Subcutaneous adipose tissue (tissue), 4 donors: ENCODE results near the gene PLAGL2. TPM values are rescaled to one million over a fixed set of nuclear protein-coding genes. Genes with fewer than 3 reads are reported as not detected.

Source experiments
- CTCF ChIP-seq: fragments of 450-650 bp; IDR thresholded peaks from one replicate; pipeline ENCODE4 v1.5.1; 2016; ENCODE audit warnings: low read depth, mild to moderate bottlenecking, control low read depth, antibody characterized with exemption, moderate library complexity
- total RNA-seq, 4 donors: library from RNA; depleted of rRNA; stranded (reverse); fragments of >200 nt; gene quantifications; one replicate each; pipeline ENCODE4 v1.1.0, GENCODE V29; 2016

Gene PLAGL2
- total RNA-seq, 4 donors from 2014 or later = 2.4 to 4.1 (median 3.2) TPM

DNA sequence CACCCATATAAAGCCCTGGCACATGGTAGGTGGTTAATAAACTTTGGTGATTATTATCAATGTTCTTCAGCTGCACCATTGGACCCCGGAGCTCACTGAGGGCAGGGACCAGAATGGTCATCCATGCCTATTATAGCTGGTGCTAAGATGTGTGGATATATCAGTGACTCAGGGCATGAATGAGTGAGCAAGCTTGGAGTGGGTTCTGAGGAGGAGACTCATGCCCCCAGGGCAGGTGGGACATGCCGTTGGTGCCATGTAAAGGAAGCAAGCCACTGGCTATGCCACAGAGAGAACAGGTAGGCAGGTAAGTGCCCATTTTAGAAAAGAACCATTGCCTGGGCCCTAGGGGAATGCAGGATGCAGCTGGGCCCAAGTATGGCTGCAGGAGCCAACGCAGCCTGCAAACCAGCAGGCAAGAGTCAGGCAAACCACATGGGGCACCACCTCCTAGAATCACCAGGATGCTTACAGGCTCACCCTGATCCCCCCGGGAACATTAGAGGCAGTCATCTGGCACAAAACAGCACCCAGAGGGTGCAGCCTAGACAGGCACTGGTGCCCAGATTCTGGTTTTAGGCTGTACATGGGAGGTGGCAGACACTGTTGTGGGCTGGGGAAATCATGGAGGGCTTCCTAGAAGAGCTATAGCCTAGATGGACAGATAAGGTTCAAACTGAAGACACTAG, 23.5 kb downstream of the PLAGL2 start:
- no peak for TF ChIP-seq CTCF

DNA sequence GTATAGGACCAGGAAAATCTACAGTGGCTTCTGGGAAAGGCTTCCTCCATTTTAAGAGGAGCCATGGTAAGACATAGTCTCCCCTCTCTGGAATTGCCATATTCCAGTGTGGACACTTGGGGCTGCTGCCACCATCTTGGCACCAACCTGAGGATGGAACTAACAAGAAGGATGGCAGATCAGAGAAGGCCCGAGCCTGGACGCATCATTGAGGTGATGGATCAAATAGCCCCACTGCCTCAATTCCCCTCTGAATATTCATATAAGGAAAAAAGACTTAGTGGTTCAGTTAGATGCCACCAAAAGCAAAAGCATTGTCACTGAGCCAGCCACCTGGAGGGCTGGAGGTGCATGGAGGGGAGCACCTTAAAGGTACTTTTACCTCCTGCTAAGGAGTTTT, 25.9 kb downstream of the PLAGL2 start:
- TF ChIP-seq CTCF = no peak

DNA sequence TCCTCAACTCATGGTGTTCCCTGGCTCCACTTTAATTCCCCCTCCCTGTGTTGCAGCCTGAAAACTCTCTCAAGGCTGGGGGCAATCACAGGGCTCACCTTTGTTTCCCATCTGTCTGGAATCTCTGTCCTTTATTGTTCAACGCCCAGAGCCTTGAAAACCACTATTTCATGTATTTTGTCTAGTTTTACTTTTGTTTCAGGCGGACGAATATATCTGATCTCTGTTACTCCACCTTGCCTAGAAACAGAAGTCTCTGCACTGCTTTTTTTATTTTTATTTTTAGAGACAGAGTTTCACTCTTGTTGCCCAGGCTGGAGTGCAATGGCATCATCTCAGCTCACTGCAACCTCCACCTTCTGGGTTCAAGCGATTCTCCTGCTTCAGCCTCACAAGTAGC, 27.6 kb downstream of the PLAGL2 start:
- TF ChIP-seq CTCF = no peak

DNA sequence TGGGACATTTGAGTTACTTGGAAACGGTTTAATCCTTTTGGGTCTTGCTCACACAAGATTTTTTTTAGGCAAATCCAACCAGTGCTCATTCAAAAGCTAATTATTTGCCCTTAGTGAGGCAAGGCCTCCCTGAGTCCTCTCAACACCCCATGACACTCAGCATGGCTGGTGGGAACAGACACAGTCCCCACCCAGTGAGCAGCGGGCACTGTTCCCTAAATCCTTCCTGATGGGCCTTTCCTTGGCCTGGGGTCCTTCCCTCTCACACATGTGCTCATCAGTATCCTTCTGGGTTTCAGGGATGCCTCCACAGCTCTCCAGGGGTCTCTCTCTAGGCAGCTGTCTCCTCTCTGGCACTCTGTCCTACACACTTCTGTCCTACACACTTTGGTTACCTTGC, 28.0 kb downstream of the PLAGL2 start:
- TF ChIP-seq CTCF = no peak

GRCh38 chr20:32168184-32168910, 39.2 kb downstream of the PLAGL2 start:
- TF ChIP-seq CTCF = no peak

GRCh38 chr20:32167552-32167951, 40.0 kb downstream of the PLAGL2 start:
- no peak for TF ChIP-seq CTCF

DNA sequence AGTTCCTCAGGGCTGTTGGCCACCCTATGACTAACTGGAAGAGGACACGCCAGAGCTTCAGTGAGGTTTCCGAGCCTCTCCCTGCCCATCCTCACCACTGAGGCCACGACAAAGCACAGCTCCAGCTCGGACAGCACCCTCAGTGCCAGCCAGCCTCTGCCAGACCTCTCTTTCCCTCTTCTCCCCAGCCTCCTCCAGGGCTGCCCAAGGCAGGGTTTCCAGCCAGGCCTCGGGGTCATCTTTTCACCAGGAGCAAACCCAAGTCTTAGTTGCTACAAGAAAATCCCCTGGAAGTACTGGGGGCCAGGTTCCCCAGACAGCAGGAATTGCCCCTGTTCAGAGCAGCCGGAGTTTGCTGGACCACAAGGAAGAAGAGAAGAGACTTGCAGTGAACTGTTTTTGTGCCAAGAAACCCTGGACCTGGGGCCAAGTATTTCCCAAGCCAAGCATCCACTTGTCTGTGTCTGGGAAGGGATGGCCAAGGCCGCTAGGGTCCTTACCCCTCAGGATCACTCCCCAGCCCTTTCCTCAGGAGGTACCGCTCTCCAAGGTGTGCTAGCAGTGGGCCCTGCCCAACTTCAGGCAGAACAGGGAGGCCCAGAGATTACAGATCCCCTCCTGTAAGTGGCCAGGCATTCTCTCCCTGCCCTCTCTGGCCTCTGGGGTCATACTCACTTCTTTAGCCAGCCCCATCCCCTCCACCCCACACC, 41.6 kb downstream of the PLAGL2 start:
- no peak for TF ChIP-seq CTCF
